HK-2 (cell line): ENCODE data around the gene CDH2.

Source experiments
- DNase-seq: peaks from one replicate; pipeline ENCODE4 v3.0.0-alpha.2; 2018; ENCODE audit not compliant: unreplicated experiment

Gene CDH2

GRCh38 chr18:28127763-28128658 lies 48.9 kb downstream of the CDH2 start:
- DNase-seq: no peak

- no peak for DNase-seq
Measured at GRCh38 chr18:28127228-28127627, 49.7 kb downstream of the CDH2 start.

- no peak for DNase-seq
Measured at GRCh38 chr18:28126768-28127167, 50.2 kb downstream of the CDH2 start.

- DNase-seq: no peak
Measured at GRCh38 chr18:28125051-28125450, 51.9 kb downstream of the CDH2 start.

GRCh38 chr18:28124131-28125029 lies 52.5 kb downstream of the CDH2 start:
- DNase-seq: no peak

GRCh38 chr18:28123401-28124030 lies 53.4 kb downstream of the CDH2 start:
- DNase-seq: no peak

GRCh38 chr18:28120828-28121515 lies 56.0 kb downstream of the CDH2 start:
- no peak for DNase-seq

- no peak for DNase-seq
Measured at GRCh38 chr18:28116461-28116860, 60.5 kb downstream of the CDH2 start.

- peak; percentile 75 for DNase-seq
Measured at GRCh38 chr18:28115149-28115550, 61.8 kb downstream of the CDH2 start.

- DNase-seq: no peak
Measured at GRCh38 chr18:28114472-28114871, 62.5 kb downstream of the CDH2 start.

- DNase-seq: no peak
Measured at GRCh38 chr18:28113271-28114029, 63.5 kb downstream of the CDH2 start.

- peak; percentile 26 for DNase-seq
Measured at GRCh38 chr18:28112056-28112470, 64.9 kb downstream of the CDH2 start.

GRCh38 chr18:28110924-28111323 lies 66.0 kb downstream of the CDH2 start:
- no peak for DNase-seq

GRCh38 chr18:28109781-28110560 lies 67.0 kb downstream of the CDH2 start:
- no peak for DNase-seq

GRCh38 chr18:28108814-28109213 lies 68.1 kb downstream of the CDH2 start:
- DNase-seq: no peak

- DNase-seq: no peak
Measured at GRCh38 chr18:28108254-28108653, 68.7 kb downstream of the CDH2 start.

- no peak for DNase-seq
Measured at GRCh38 chr18:28099237-28099636, 77.7 kb downstream of the CDH2 start.

- no peak for DNase-seq
Measured at GRCh38 chr18:28095631-28096030, 81.3 kb downstream of the CDH2 start.

- no peak for DNase-seq
Measured at GRCh38 chr18:28095041-28095440, 81.9 kb downstream of the CDH2 start.

GRCh38 chr18:28091197-28091596 lies 85.7 kb downstream of the CDH2 start:
- DNase-seq: no peak
